Umbilical cord (tissue), 2 donors: ENCODE data around the gene LAMC2. TPM values are rescaled to one million over a fixed set of nuclear protein-coding genes. Genes with fewer than 3 reads are reported as not detected.
"Not testable (repeated sequence)": the region's sequence is repeated elsewhere in the genome, so short reads cannot be mapped to it uniquely, and the experiment has no call there.

Source experiments
- DNase-seq: peaks from one replicate; pipeline ENCODE4 v3.0.0-alpha.2; 2015; ENCODE audit warnings: low spot score
- total RNA-seq: library from RNA; depleted of rRNA; stranded (reverse); fragments of >200 nt; gene quantifications from one replicate; pipeline ENCODE4 v1.2.3, GENCODE V29; 2014; ENCODE audit warnings: low replicate concordance; ENCODE audit not compliant: insufficient read depth

The LAMC2 gene
- 34.2 TPM for total RNA-seq

GRCh38 chr1:183185941-183186490 is at the start of gene LAMC2:
LAMC2 (plus strand) TSS chr1:183186264; CDS start chr1:183186353, 89 bp downstream.
- DNase-seq = peak; percentile 70

DNA sequence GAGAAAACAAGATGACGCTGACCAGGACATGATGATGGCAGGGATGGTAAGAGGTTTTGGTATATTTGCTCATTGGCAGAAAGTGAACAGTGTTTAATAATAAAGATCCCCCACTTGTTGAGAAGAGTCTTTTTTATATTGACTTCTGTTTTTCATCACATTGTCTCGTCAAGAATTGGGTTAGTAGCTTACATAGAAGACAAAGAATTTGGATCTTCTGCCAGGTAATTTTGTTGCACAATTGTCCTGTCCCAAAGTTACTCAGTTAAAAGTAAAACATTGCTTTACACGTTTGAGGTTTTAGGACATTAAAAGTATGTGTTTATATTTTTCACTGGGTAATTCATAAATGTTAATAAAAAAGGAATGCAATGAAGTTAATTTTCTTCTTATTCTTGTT is 48.3 kb upstream of the LAMC2 start:
- DNase-seq = no peak

DNA sequence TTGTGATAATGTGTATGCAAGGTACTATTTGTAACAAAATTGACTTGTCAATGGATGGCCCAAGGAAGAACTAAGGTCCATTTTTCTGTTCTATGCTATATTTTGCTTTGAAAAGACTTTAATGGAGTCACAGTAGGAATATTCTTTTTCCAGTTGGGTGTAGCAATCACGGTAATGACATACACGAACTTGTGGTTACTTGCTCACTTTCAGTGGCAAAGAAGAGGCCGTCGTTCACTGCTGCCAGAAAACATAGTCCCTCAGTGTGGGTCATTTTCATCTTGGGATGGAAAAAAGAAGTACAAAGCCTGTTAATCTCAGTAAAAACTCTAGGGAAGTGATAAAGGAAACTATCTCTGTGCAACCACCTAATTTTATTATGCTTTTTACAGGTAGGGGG is 47.8 kb upstream of the LAMC2 start:
- DNase-seq = no peak

DNA sequence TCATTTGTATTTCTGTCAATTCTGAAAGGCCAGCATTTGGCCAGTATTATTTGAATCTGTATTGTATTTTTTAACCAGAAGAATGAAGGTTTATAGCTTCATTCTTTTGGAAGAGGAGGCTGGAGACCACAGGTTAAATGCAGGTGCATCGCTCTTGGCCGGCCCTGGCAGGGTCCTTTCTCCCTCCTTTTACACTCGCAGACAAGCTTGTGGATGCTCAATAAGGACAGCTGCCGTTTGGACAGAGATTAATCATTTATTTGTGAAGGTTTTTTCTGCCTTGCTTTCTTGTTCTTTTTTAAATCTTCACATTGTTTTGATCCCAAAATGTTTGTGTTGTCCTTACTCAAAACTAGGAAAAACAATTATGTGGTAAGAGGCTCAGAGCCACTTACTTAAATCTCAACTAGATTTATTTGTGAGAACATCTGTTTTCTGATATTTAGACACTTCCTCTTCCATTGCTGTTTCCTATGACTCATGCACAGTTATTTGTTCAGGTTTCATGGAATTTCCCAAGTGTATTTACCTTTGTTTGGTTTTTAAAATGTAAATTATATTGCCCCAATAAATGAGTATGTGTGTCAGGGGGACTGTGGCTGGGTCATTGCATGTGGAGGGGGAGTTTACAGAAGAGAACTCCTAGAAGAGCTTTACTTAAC is 46.7 kb upstream of the LAMC2 start:
- DNase-seq = peak; percentile 5

DNA sequence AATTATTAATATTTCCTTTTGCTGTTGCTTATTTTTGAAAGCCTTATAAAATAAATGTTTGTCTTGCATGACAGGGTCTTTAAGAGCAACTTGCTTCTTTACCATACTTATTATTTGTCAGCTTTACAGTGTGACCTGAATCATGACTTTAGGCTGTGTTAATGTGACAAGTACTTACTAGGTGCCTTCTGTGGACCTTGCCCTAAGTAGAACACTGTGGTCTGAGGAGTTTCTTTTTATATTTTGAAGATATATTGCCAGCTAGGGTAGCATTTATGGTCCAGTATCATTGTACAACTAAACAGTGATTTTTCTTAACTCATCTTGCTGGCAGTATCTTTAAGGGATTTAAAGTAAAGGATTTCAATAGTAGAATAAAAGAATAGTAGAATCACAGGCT is 45.4 kb upstream of the LAMC2 start:
- no peak for DNase-seq

GRCh38 chr1:183142171-183142570 is 43.9 kb upstream of the LAMC2 start:
- DNase-seq = no peak

- DNase-seq = no peak
Measured at GRCh38 chr1:183143576-183144315, 42.3 kb upstream of the LAMC2 start.

DNA sequence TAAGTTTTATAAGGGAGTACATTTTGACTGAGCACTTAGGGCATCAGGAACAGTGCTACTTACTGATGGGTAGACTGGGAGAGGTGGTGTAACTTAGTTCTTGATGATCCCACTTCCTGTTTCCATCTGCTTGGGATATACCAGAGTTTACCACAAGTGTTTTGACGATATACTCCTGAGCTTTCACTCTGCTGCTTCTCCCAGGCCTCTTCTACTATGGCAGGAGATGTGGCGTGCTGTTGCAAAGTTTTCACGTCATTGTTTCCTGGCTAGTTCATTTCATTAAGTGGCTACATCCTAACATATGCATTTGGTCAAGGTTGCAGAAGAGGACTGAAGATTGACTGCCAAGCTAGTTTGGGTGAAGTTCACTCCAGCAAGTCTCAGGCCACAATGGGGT is 41.3 kb upstream of the LAMC2 start:
- DNase-seq = no peak

DNA sequence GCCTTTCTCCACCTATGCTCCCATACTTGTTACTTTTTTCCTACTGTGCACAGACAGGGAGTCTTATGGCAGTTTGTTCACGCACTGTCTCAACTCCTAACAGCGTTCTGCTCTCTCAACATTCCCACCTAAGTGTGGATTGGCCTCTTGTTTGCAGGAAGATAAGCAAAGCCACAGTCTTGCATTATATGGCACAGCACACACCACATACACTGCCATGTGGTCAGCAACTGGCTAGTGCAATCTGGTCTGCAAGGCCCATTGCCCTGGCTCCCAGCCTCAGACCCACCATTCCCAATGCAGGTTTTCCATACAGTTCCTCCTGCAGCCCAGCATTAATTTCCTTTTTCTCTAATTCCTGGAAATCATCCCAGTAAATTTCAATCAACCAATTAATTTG is 38.3 kb upstream of the LAMC2 start:
- DNase-seq = no peak

GRCh38 chr1:183148599-183148998 is 37.5 kb upstream of the LAMC2 start:
- DNase-seq = peak; percentile 56

DNA sequence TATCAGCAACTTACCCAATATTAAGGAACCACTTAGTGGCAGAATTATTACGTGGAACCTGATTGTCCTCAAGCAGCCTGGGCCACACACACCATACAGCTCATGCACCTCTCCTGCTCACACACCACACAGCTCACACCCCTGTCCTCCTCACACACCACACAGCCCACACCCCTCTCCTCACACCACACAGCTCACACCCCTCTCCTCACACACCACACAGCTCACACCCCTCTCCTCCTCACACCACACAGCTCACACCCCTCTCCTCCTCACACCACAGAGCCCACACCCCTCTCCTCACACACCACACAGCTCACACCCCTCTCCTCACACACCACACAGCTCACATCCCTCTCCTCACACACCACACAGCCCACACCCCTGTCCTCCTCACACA is 36.8 kb upstream of the LAMC2 start:
- DNase-seq = no peak

DNA sequence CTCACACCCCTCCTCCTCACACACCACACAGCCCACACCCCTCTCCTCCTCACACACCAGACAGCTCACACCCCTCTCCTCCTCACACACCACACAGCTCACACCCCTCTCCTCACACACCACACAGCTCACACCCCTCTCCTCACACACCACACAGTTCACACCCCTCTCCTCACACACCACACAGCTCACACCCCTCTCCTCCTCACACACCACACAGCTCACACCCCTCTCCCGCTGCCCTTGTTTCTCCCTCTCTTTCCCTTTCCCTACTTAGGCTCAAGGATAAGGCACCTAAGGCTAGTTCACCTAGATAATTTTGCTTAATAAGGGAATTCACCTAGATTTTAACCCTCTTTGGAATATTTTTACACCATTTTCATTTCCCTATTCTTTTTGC is 36.0 kb upstream of the LAMC2 start:
- DNase-seq = not testable (repeated sequence)

DNA sequence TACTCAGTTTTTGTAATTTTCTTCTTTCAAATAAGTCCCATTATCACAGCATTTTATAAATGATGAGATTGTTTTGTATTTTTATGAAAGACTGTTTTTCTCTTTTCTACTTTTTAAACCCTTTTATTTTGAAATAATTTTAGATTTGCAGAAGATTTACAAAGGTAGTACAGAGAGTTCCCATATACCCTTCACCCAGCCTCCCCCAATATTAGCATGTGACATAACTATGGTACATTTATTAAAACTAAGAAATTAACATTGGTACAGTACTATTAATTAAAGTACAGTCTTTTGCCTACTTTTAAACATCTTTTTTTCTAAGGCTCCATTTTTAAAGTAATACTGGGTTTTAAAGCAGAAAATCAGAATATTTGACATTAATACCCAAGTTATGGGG is 35.6 kb upstream of the LAMC2 start:
- no peak for DNase-seq

DNA sequence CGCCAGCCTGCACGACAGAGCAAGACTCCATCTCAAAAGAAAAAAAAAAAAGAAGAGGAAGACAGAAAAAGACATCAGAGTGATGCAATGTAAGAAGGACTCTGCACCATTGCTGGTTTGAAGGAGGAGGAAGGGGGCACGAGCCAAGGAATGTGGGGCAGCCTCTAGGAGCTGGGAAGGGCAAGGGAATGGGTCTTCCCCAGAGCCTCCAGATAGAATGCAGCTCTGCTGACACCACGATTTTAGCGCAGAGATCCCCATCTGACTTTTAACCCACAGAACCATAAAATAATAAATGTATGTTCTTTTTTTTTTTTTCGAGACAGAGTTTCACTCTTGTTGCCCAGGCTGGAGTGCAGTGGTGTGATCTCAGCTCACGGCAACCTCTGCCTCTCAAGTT is 33.9 kb upstream of the LAMC2 start:
- DNase-seq = no peak

GRCh38 chr1:183155939-183156338 is 30.1 kb upstream of the LAMC2 start:
- no peak for DNase-seq

DNA sequence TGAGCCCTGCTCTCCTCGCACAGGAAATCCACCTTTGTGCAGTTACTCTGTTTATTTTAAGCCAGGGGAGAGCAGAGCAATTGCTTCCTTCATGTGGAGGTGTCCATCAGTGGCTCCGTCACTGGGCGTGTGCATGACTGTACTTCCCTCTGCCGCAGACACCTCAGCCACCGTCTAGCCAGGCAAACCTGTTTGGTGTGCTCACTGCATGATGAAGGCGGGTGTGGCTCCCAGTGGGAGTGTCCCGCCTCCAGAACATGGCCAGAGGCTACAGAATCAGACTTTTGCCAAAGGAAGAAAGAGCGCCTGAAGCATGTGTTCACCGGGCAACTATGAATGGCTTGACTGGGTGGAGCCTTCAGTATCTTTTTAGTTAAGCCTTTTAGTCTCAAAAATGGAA is 26.1 kb upstream of the LAMC2 start:
- peak; percentile 81 for DNase-seq

- DNase-seq = no peak
Measured at GRCh38 chr1:183161391-183161790, 24.7 kb upstream of the LAMC2 start.

GRCh38 chr1:183163316-183163715 is 22.7 kb upstream of the LAMC2 start:
- no peak for DNase-seq

DNA sequence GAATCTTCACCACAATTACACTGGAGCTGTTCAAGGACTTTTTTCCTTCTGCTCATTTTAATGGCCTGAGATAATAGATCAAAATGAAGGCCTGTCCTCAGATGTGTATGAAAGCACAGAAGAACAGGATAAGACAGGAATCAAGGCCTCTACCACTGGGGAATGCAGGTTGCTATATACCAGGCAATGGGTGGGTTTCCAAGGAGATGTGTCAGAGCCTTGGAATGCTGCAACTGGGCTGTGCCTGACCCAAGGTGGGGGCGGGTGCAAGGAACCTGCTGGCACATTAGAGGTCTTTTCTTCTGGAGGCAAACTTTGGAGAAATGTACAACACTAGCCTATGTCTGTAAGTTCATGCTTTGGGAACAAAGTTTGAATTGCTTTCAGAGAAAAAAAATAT is 21.7 kb upstream of the LAMC2 start:
- peak; percentile 57 for DNase-seq

DNA sequence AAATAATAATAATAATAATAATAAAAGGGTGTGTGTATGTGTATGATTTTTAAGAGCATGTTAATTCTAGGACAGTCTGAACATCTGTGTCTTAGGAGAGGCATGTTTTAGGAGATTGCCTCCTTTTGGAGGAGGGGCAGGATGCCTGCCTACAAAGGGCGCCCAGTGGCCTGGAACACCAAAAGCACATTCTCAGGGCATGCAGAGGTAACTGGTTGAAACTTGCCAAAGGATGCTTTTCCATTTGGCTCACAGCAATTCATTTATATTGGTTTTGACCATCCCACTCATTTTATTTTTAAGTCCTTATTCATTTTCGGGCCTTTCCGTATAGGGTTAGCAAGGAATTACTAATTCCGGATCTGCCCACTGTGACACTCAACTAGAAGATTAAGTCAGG is 21.1 kb upstream of the LAMC2 start:
- no peak for DNase-seq

- no peak for DNase-seq
Measured at GRCh38 chr1:183165456-183165855, 20.6 kb upstream of the LAMC2 start.

GRCh38 chr1:183166454-183166853 is 19.6 kb upstream of the LAMC2 start:
- no peak for DNase-seq

GRCh38 chr1:183167676-183168075 is 18.4 kb upstream of the LAMC2 start:
- no peak for DNase-seq
